ENCODE data around the gene GIGYF1.

DNA sequence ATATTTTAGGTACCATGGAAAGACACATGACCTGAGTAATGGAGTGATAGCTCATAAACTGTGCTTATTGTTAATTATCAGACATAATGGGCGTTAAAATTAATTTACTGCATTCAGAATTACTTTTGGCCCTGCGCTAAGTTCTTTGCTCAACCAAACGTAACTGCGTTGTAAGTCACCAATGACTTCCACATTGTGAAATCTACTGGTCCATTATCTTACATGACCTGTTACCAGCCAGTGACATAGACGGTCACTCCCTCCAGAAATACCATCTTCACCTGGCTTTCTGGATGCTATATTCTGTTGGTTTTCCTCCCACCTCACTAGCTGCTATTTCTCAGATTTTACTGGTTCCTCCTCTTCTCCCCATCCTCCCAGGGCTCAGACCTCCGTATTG lies 5.0 kb upstream of the GIGYF1 start:
- TF ChIP-seq, protein P1, sequence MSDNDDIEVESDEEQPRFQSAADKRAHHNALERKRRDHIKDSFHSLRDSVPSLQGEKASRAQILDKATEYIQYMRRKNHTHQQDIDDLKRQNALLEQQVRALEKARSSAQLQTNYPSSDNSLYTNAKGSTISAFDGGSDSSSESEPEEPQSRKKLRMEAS (IDR thresholded peaks at IDR 0.05; ENCODE audit: insufficient read depth, insufficient read length) = no peak
- TF ChIP-seq CTCF (IDR thresholded peaks at IDR 0.05; ENCODE audit: extremely low read depth in 1 of 2, insufficient read depth in 1 of 2, low read depth in 1 of 2, low read length in 2 of 2) (no peak), POLR2AphosphoS5 (IDR thresholded peaks at IDR 0.05; ENCODE audit: insufficient read depth, low read depth, low read length) (no peak), POLR2A (IDR thresholded peaks at IDR 0.05; ENCODE audit: low read depth, low read length) (no peak), EZH2 (IDR thresholded peaks at IDR 0.05; ENCODE audit: borderline replicate concordance, low read depth, low read length, severe bottlenecking) (no peak), MYC (IDR thresholded peaks at IDR 0.05; ENCODE audit: low read depth, low read length) (no peak), FOS (IDR thresholded peaks at IDR 0.05; ENCODE audit: borderline replicate concordance, insufficient read depth, low read length) (no peak), GATA2 (IDR thresholded peaks at IDR 0.05; ENCODE audit: insufficient read depth, insufficient read length, low read depth, low read length) (no peak)

Measured in endothelial cell of umbilical vein (primary cell).